ENCODE measurements around the gene ZNF154. TPM values are rescaled to one million over a fixed set of nuclear protein-coding genes. Genes with fewer than 3 reads are reported as not detected.

ZNF154 gene
- total RNA-seq, 4 donors from 2014 or later = 1.1 to 2.2 (median 1.8) TPM

- H3K36me3 ChIP-seq = no peaks in the 10 kb centered on the region
- no peak for DNase-seq
- intact Hi-C loops (cut with DNase I; ENCODE audit: low total_unique reads) = no loop called here
- no peaks in the 10 kb centered on the region for H3K4me1 ChIP-seq
- no peak overlapping the region for H3K27ac ChIP-seq
- in situ Hi-C loops (cut with MboI; ENCODE audit: low pct_ligation_motif_present in 1 of 4, low pct_unique_long_range_greater_than_20kb in 1 of 4, low sequenced_read_pairs in 3 of 4) = no loop called here
- H3K4me3 ChIP-seq = no peak overlapping the region
- no peaks in the 10 kb centered on the region for H3K9me3 ChIP-seq
- 90% methylated on average over 1 of the region's 1 CpG; no CpG with 5 or more reads in 1 of the 2 donors for WGBS, 2 donors (ENCODE audit: low coverage in 1 of 2)
- peaks cover 5% of the 10 kb centered on the region for H3K27me3 ChIP-seq
- no peak for TF ChIP-seq POLR2A (IDR thresholded peaks at IDR 0.05)
- no peak for TF ChIP-seq CTCF (IDR thresholded peaks at IDR 0.05)
- no peak for TF ChIP-seq EP300 (IDR thresholded peaks at IDR 0.05; ENCODE audit: low read depth)
- TF ChIP-seq POLR2AphosphoS5 (IDR thresholded peaks at IDR 0.05) = no peak
Measured at GRCh38 chr19:57655443-57655842, 53.6 kb downstream of the ZNF154 start.

- DNase-seq = no peak
- H3K9me3 ChIP-seq = no peaks in the 10 kb centered on the region
- in situ Hi-C loops (cut with MboI; ENCODE audit: low pct_ligation_motif_present in 1 of 4, low pct_unique_long_range_greater_than_20kb in 1 of 4, low sequenced_read_pairs in 3 of 4) = no loop called here
- intact Hi-C loops (cut with DNase I; ENCODE audit: low total_unique reads) = no loop called here
- no peaks in the 10 kb centered on the region for H3K4me1 ChIP-seq
- WGBS, 2 donors (ENCODE audit: low coverage in 1 of 2) = 72% methylated on average over 2 of the region's 2 CpGs; no CpG with 5 or more reads in 1 of the 2 donors
- H3K27ac ChIP-seq = no peak overlapping the region
- no peak overlapping the region for H3K4me3 ChIP-seq
- H3K27me3 ChIP-seq = no peaks in the 10 kb centered on the region
- no peaks in the 10 kb centered on the region for H3K36me3 ChIP-seq
- no peak for TF ChIP-seq POLR2AphosphoS5 (IDR thresholded peaks at IDR 0.05)
- no peak for TF ChIP-seq EP300 (IDR thresholded peaks at IDR 0.05; ENCODE audit: low read depth)
- no peak for TF ChIP-seq POLR2A (IDR thresholded peaks at IDR 0.05)
- no peak for TF ChIP-seq CTCF (IDR thresholded peaks at IDR 0.05)
Measured at GRCh38 chr19:57653689-57654088, 55.3 kb downstream of the ZNF154 start.

DNA sequence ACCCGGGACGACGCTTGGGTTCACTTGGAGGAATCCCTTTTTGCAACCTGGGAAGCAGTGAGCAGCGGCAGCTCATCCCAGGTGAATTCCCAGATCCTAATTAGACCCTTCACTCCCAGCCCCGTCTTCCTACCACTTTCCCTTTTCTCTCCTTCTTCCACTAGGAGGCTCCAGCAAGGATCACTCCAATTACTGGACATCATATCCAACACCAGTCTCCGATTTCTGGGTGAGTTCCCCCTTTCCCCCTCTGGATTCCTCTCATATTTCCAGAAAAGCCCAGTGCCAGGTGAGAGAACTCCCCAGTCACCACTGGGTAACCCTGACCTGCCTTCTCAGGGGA is 57.4 kb downstream of the ZNF154 start:
- no peak for DNase-seq
- no peak for TF ChIP-seq CTCF (IDR thresholded peaks at IDR 0.05)
- WGBS, 2 donors (ENCODE audit: low coverage in 1 of 2) = 0 to 63% methylated on average over 1 to 6 of the region's 6 CpGs
- Histone ChIP-seq H3K27ac (no peak overlapping the region), H3K4me1 (no peaks in the 10 kb centered on the region), H3K36me3 (no peaks in the 10 kb centered on the region), H3K9me3 (no peaks in the 10 kb centered on the region), H3K4me3 (no peak overlapping the region), H3K27me3 (no peaks in the 10 kb centered on the region)
- in situ Hi-C loops (cut with MboI; ENCODE audit: low pct_ligation_motif_present in 1 of 4, low pct_unique_long_range_greater_than_20kb in 1 of 4, low sequenced_read_pairs in 3 of 4) = no loop called here
- intact Hi-C loops (cut with DNase I; ENCODE audit: low total_unique reads) = no loop called here

GRCh38 chr19:57648331-57649003 is 60.5 kb downstream of the ZNF154 start:
- 48 to 70% methylated on average over 6 of the region's 6 CpGs for WGBS, 2 donors (ENCODE audit: low coverage in 1 of 2)

More at GRCh38 chr19:57648331-57649003, 60.5 kb downstream of the ZNF154 start:
- H3K27ac ChIP-seq = no peak overlapping the region
- peaks cover under 1 to 9% of the 10 kb centered on the region in 2 donors for H3K9me3 ChIP-seq
- no peak overlapping the region for H3K4me3 ChIP-seq
- intact Hi-C loops (cut with DNase I; ENCODE audit: low total_unique reads) = no loop called here
- no peak for DNase-seq
- in situ Hi-C loops (cut with MboI; ENCODE audit: low pct_ligation_motif_present in 1 of 4, low pct_unique_long_range_greater_than_20kb in 1 of 4, low sequenced_read_pairs in 3 of 4) = no loop called here
- no peaks in the 10 kb centered on the region for H3K27me3 ChIP-seq
- TF ChIP-seq CTCF (IDR thresholded peaks at IDR 0.05) = no peak
- no peak for TF ChIP-seq POLR2AphosphoS5 (IDR thresholded peaks at IDR 0.05)
- no peak for TF ChIP-seq EP300 (IDR thresholded peaks at IDR 0.05; ENCODE audit: low read depth)
- TF ChIP-seq POLR2A (IDR thresholded peaks at IDR 0.05) = no peak
- H3K4me1 ChIP-seq = no peaks in the 10 kb centered on the region
- H3K36me3 ChIP-seq = no peaks in the 10 kb centered on the region

Other genes with a start within 250 kb of the ZNF154 start
- gene ZNF772, start 231.6 kb downstream of the ZNF154 start, total RNA-seq = 10 to 100 TPM in 1 of 4 donors, 1 to 10 TPM in 2, under 1 TPM in 1; 0.75 to 25.9 (median 6.0) TPM
- gene ZNF419, start 221.5 kb downstream of the ZNF154 start, total RNA-seq = 1 to 10 TPM; 1.6 to 6.8 (median 5.1) TPM
- gene ZNF773, start 209.3 kb downstream of the ZNF154 start, total RNA-seq = 10 to 100 TPM in 1 of 4 donors, 1 to 10 TPM in 3; 4.5 to 11.0 (median 5.9) TPM
- 1 to 10 TPM; 1.9 to 5.2 (median 4.8) TPM for gene ZNF549, start 181.8 kb downstream of the ZNF154 start, total RNA-seq
- 10 to 100 TPM in 1 of 4 donors, 1 to 10 TPM in 3; 3.4 to 41.1 (median 5.5) TPM for gene ZNF550, start 149.3 kb downstream of the ZNF154 start, total RNA-seq
- 10 to 100 TPM in 1 of 4 donors, 1 to 10 TPM in 3; 2.2 to 17.6 (median 3.0) TPM for gene ZNF416, start 130.3 kb downstream of the ZNF154 start, total RNA-seq
- gene ZIK1, start 125.1 kb downstream of the ZNF154 start, total RNA-seq = 1 to 10 TPM in 3 of 4 donors, under 1 TPM in 1; 0.40 to 3.3 (median 1.2) TPM
- 1 to 10 TPM in 2 of 4 donors, not detected in 2; 2.4 to 4.4 TPM for gene ZNF530, start 109.3 kb downstream of the ZNF154 start, total RNA-seq
- gene ZNF134, start 95.0 kb downstream of the ZNF154 start, total RNA-seq = 10 to 100 TPM in 3 of 4 donors, 1 to 10 TPM in 1; 1.6 to 16.8 (median 13.8) TPM
- gene ZNF211, start 76.0 kb downstream of the ZNF154 start, total RNA-seq = 10 to 100 TPM in 3 of 4 donors, 1 to 10 TPM in 1; 5.6 to 60.1 (median 15.3) TPM
- not detected for gene ZSCAN4, start 40.3 kb downstream of the ZNF154 start, total RNA-seq
- gene ZNF551, start 27.2 kb downstream of the ZNF154 start, total RNA-seq = 10 to 100 TPM in 1 of 4 donors, 1 to 10 TPM in 3; 3.0 to 10.8 (median 7.4) TPM
- gene ZNF671, start 18.4 kb upstream of the ZNF154 start, total RNA-seq = 1 to 10 TPM in 3 of 4 donors, under 1 TPM in 1; 0.60 to 7.5 (median 4.7) TPM
- gene ZNF776, start 37.6 kb upstream of the ZNF154 start, total RNA-seq = 100 to 1,000 TPM in 1 of 4 donors, 10 to 100 TPM in 3; 15.0 to 120 (median 16.7) TPM
- gene ZNF586, start 60.5 kb upstream of the ZNF154 start, total RNA-seq = 10 to 100 TPM; 20.8 to 79.2 (median 27.3) TPM
- gene ZNF552, start 105.7 kb upstream of the ZNF154 start, total RNA-seq = 100 to 1,000 TPM in 1 of 4 donors, 10 to 100 TPM in 3; 41.2 to 145 (median 68.8) TPM
- gene ZNF587B, start 121.1 kb upstream of the ZNF154 start, total RNA-seq = 10 to 100 TPM; 16.1 to 34.4 (median 22.0) TPM
- 10 to 100 TPM; 22.4 to 61.0 (median 44.8) TPM for gene ZNF587, start 140.7 kb upstream of the ZNF154 start, total RNA-seq
- gene ZNF814, start 179.8 kb upstream of the ZNF154 start, total RNA-seq = 10 to 100 TPM; 11.5 to 25.1 (median 19.7) TPM
- 100 to 1,000 TPM in 1 of 4 donors, 10 to 100 TPM in 2, 1 to 10 TPM in 1; 9.8 to 119 (median 11.2) TPM for gene ZNF417, start 207.4 kb upstream of the ZNF154 start, total RNA-seq
- 1 to 10 TPM; 1.9 to 6.4 (median 4.0) TPM for gene ZNF418, start 226.2 kb upstream of the ZNF154 start, total RNA-seq
- 10 to 100 TPM in 1 of 4 donors, 1 to 10 TPM in 3; 3.8 to 13.5 (median 4.2) TPM for gene ZNF256, start 238.5 kb upstream of the ZNF154 start, total RNA-seq

Measured in transverse colon (tissue), 4 donors.